SU-DHL-6 (cell line): ENCODE measurements around the gene ANTXR1.

Experiments
- EZH2phosphoT487 ChIP-seq: fragments of 200-600 bp; sonication (generic), shearing (Covaris generic); conservative IDR thresholded peaks from 2 replicates; pipeline ENCODE4 v1.6.1; 2018; ENCODE audit warnings: mild to moderate bottlenecking, antibody characterized with exemption, low read length, moderate library complexity, mixed read lengths
- TF ChIP-seq, protein P1 (sequence below): fragments of 200-600 bp; sonication (generic); IDR thresholded peaks from one replicate; pipeline ENCODE4 v1.5.1; 2017; ENCODE audit warnings: antibody characterized with exemption, mild to moderate bottlenecking, low read length, moderate library complexity; ENCODE audit not compliant: insufficient read depth, poor library complexity, severe bottlenecking

DNA sequence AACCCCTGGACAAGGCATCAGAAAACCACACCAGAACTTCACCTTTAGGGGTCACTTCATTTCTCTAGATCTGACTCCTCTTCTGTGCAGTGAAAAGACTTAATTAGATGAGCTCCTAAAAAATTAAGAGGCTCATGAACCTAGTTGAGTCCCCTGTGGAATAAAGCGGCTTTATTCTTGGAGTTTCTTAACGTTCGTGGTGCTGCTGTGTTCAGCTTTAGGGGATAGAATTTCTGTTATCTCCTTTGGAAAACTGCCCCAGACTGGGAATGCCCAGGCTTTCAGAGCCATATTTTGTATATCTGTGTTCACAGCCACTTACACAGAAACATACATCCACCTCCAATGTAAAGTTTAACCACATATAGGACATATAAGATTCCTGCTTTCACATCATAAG, 165.8 kb downstream of the ANTXR1 start:
- TF ChIP-seq, protein P1, sequence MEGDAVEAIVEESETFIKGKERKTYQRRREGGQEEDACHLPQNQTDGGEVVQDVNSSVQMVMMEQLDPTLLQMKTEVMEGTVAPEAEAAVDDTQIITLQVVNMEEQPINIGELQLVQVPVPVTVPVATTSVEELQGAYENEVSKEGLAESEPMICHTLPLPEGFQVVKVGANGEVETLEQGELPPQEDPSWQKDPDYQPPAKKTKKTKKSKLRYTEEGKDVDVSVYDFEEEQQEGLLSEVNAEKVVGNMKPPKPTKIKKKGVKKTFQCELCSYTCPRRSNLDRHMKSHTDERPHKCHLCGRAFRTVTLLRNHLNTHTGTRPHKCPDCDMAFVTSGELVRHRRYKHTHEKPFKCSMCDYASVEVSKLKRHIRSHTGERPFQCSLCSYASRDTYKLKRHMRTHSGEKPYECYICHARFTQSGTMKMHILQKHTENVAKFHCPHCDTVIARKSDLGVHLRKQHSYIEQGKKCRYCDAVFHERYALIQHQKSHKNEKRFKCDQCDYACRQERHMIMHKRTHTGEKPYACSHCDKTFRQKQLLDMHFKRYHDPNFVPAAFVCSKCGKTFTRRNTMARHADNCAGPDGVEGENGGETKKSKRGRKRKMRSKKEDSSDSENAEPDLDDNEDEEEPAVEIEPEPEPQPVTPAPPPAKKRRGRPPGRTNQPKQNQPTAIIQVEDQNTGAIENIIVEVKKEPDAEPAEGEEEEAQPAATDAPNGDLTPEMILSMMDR: no peak
- TF ChIP-seq EZH2phosphoT487: no peak
